Panc1 (cell line): ENCODE results near the gene KRR1. TPM values are rescaled to one million over a fixed set of nuclear protein-coding genes. Genes with fewer than 3 reads are reported as not detected.

Source experiments
- ATAC-seq: fragments of 200-7000 bp; cut with Tn5 transposase; 2 replicates; pipeline ENCODE4 v1.9.1; 2020; ENCODE audit warnings: mild to moderate bottlenecking, moderate library complexity
- BruUV-seq: library from RNA; stranded (reverse); fragments of 400-500 nt; replicated peaks from 2 replicates; lab custom pipeline; 2021; lab: Mats Ljungman, UMichigan
- CTCF ChIA-PET: fragments of 300-600 bp; sonication (Branson Sonifier 250); formaldehyde crosslinking; loops from one replicate; lab custom pipeline; 2022; ENCODE audit warnings: antibody characterized with exemption; lab: Charles Lee
- POLR2A ChIA-PET: fragments of 300-600 bp; sonication (Branson Sonifier 250); formaldehyde crosslinking; loops from one replicate; lab custom pipeline; 2022; ENCODE audit warnings: antibody characterized with exemption; lab: Charles Lee
- DNase-seq: peaks from one replicate; pipeline ENCODE4 v3.0.0-alpha.2; 2010; ENCODE audit warnings: low read depth, low spot score
- H3K27ac ChIP-seq: 2 replicates; pipeline ENCODE4 v1.5.1; 2011; ENCODE audit warnings: mild to moderate bottlenecking, low read length, inconsistent platforms
- H3K27me3 ChIP-seq: fragments of 200-500 bp; sonication (Bioruptor generic); 2 replicates; pipeline ENCODE4 v1.6.0; 2014; ENCODE audit warnings: low read length, inconsistent platforms; ENCODE audit not compliant: control insufficient read depth, insufficient read depth
- H3K36me3 ChIP-seq: fragments of 200-500 bp; sonication (Bioruptor generic); 2 replicates; pipeline ENCODE4 v1.5.1; 2014; ENCODE audit warnings: inconsistent platforms, mild to moderate bottlenecking, low read length, moderate library complexity; ENCODE audit not compliant: control insufficient read depth, insufficient read depth
- H3K4me1 ChIP-seq: 2 replicates; pipeline ENCODE4 v1.5.1; 2011; ENCODE audit warnings: inconsistent platforms, mild to moderate bottlenecking, low read length, moderate library complexity; ENCODE audit not compliant: control insufficient read depth, insufficient read depth
- H3K4me3 ChIP-seq, 2 experiments: 2 replicates each; pipeline ENCODE4 v1.5.1; 2011 to 2012; ENCODE audit warnings: low read depth in 2 of 2, low read length in 2 of 2, mild to moderate bottlenecking in 2 of 2, inconsistent platforms in 1 of 2, moderate library complexity in 1 of 2
- H3K9me3 ChIP-seq: fragments of 200-500 bp; sonication (Bioruptor generic); 2 replicates; pipeline ENCODE4 v1.5.1; 2014; ENCODE audit warnings: low read depth, mild to moderate bottlenecking, inconsistent platforms, low read length, moderate library complexity; ENCODE audit not compliant: control insufficient read depth, insufficient read depth
- CTCF ChIP-seq: fragments of 450-650 bp; IDR thresholded peaks from 2 replicates; pipeline ENCODE4 v1.5.1; 2017; ENCODE audit warnings: mild to moderate bottlenecking
- POLR2AphosphoS5 ChIP-seq: IDR thresholded peaks from 2 replicates; pipeline ENCODE4 v1.6.1; 2012; ENCODE audit warnings: mild to moderate bottlenecking, low read depth, low read length, moderate library complexity
- REST ChIP-seq, 2 experiments: IDR thresholded peaks; 2 replicates each; pipeline ENCODE4 v1.6.1; 2011 to 2012; ENCODE audit warnings: low read depth in 2 of 2, control low read depth in 1 of 2, low read length in 1 of 2, mild to moderate bottlenecking in 1 of 2, moderate library complexity in 1 of 2; ENCODE audit not compliant: insufficient read depth in 1 of 2
- SIN3A ChIP-seq: IDR thresholded peaks from 2 replicates; pipeline ENCODE4 v1.6.1; 2012; ENCODE audit warnings: low read depth, mild to moderate bottlenecking, low read length, moderate library complexity, borderline replicate concordance; ENCODE audit not compliant: insufficient read depth
- TCF7L2 ChIP-seq: IDR thresholded peaks from 2 replicates; pipeline ENCODE4 v1.6.1; 2011; ENCODE audit warnings: mild to moderate bottlenecking, low read depth, low read length, inconsistent platforms
- in situ Hi-C: cut with HindIII; loops from 2 replicates; pipeline ENCODE4 v1.10.0; 2016; ENCODE audit warnings: low sequenced_read_pairs, low pct_unique_long_range_greater_than_20kb
- intact Hi-C: fragments of 100-400 bp; cut with micrococcal nuclease; formaldehyde crosslinking; loops from one replicate; pipeline ENCODE4 v1.10.0; 2022; ENCODE audit not compliant: unreplicated experiment
- total RNA-seq: library from RNA; stranded (reverse); gene quantifications from one replicate; pipeline ENCODE4 v1.2.1, GENCODE V29; 2021; ENCODE audit not compliant: unreplicated experiment

KRR1 gene
- total RNA-seq, 1 experiment from 2014 or later, result 161 TPM

- H3K27ac ChIP-seq, result peak overlapping the region; percentile 90
- no peaks in the 10 kb centered on the region for H3K36me3 ChIP-seq
- no peaks in the 10 kb centered on the region for H3K9me3 ChIP-seq
- intact Hi-C loops (loop anchor here (5.0 to 10.0 kb wide), 3 partner anchors 89 to 786 kb away; partner anchors contain the start of genes CAPS2, GLIPR1L1 and GLIPR1L2), in situ Hi-C loops (no loop called here)
- H3K27me3 ChIP-seq, result no peaks in the 10 kb centered on the region
- DNase-seq, result no peak
- CTCF ChIA-PET, result interaction anchor here (0.6 to 1.7 kb wide), 3 partner anchors 90 to 899 kb away, joined by 4 to 12 read pairs (median 5); partner anchors contain the start of gene GLIPR1L2
- peak overlapping the region; percentile 45 to 70 for H3K4me3 ChIP-seq
- TF ChIP-seq SIN3A (no peak), CTCF (no peak), POLR2AphosphoS5 (no peak), REST (IDR thresholded peaks at IDR 0.05; ENCODE audit: insufficient read depth in 1 of 2, low read depth in 2 of 2, low read length in 1 of 2) (no peak), TCF7L2 (no peak)
- POLR2A ChIA-PET, result no interaction called here
- BruUV-seq, result TSS peak; percentile 87
- H3K4me1 ChIP-seq, result peaks cover 27% of the 10 kb centered on the region
- peak; percentile 35 for ATAC-seq
Measured at GRCh38 chr12:75481013-75481705, 30.2 kb downstream of the KRR1 start.

GRCh38 chr12:75480469-75480949, 30.9 kb downstream of the KRR1 start, which contains the start of gene GLIPR1:
Gene GLIPR1, plus strand, starts transcription at chr12:75480755. Its CDS starts 126 bp downstream, at chr12:75480881.
- no peaks in the 10 kb centered on the region for H3K27me3 ChIP-seq
- TF ChIP-seq CTCF (no peak), POLR2AphosphoS5 (no peak), TCF7L2 (0 out of 2 replicates have a peak, but pooled peaks have one; percentile 26), REST (IDR thresholded peaks at IDR 0.05; ENCODE audit: insufficient read depth in 1 of 2, low read depth in 2 of 2, low read length in 1 of 2) (no peak)
- intact Hi-C loops (loop anchor here (5.0 to 10.0 kb wide), 3 partner anchors 88 to 786 kb away; partner anchors contain the start of genes CAPS2, GLIPR1L1 and GLIPR1L2), in situ Hi-C loops (no loop called here)
- peaks cover 23% of the 10 kb centered on the region for H3K4me1 ChIP-seq
- BruUV-seq, result no TSS peak
- ATAC-seq (peak; percentile 85), DNase-seq (peak; percentile 69)
- peak within 1 kb of the TSS; percentile 45 to 70 for H3K4me3 ChIP-seq
- no peaks in the 10 kb centered on the region for H3K9me3 ChIP-seq
- H3K36me3 ChIP-seq, result no peaks in the 10 kb centered on the region
- POLR2A ChIA-PET, result no interaction called here
- H3K27ac ChIP-seq, result peak within 1 kb of the TSS; percentile 90
- CTCF ChIA-PET, result interaction anchor here (1.7 kb wide), 1 partner anchor 89 kb away, joined by 12 read pairs; the partner anchor contains the start of gene GLIPR1L2
